Measurements from ENCODE around the gene NOX3. TPM values are rescaled to one million over a fixed set of nuclear protein-coding genes. Genes with fewer than 3 reads are reported as not detected.

NOX3 gene
- total RNA-seq, 6 donors from 2014 or later = not detected

Other genes with a start within 250 kb of the NOX3 start
- gene CLDN20, start 191.8 kb downstream of the NOX3 start, total RNA-seq = not detected
- gene TFB1M, start 141.4 kb downstream of the NOX3 start, total RNA-seq = 10 to 100 TPM in 5 of 6 donors, 1 to 10 TPM in 1; 4.2 to 19.6 (median 15.0) TPM

Measured in upper lobe of left lung (tissue), 6 donors.